ENCODE results near the gene PRDM11. TPM values are rescaled to one million over a fixed set of nuclear protein-coding genes. Genes with fewer than 3 reads are reported as not detected.

The PRDM11 gene
- total RNA-seq, 1 donor from 2014 or later, result 36.5 TPM

DNA sequence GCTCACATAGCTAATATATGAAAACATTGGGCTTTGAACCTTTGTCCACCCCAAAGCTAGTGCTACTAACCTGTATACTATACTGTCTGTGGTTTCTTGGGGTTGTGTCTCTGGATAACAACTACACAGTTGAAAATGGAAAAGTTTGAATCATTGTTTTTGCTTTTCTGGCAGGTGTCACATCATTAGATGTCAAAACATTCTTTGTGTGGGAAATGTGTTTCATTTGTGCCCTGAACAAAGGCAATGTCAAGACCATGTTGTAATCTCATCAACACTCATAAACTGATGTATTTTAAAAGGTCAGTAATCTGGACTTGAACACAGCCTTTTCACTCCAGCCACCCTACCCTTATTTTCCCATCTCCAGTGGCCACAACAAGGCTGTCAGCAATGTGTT, 123.2 kb downstream of the PRDM11 start:
- intact Hi-C loops (cut with DNase I), result no loop called here
- TF ChIP-seq, protein P1, sequence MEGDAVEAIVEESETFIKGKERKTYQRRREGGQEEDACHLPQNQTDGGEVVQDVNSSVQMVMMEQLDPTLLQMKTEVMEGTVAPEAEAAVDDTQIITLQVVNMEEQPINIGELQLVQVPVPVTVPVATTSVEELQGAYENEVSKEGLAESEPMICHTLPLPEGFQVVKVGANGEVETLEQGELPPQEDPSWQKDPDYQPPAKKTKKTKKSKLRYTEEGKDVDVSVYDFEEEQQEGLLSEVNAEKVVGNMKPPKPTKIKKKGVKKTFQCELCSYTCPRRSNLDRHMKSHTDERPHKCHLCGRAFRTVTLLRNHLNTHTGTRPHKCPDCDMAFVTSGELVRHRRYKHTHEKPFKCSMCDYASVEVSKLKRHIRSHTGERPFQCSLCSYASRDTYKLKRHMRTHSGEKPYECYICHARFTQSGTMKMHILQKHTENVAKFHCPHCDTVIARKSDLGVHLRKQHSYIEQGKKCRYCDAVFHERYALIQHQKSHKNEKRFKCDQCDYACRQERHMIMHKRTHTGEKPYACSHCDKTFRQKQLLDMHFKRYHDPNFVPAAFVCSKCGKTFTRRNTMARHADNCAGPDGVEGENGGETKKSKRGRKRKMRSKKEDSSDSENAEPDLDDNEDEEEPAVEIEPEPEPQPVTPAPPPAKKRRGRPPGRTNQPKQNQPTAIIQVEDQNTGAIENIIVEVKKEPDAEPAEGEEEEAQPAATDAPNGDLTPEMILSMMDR (IDR thresholded peaks at IDR 0.05), result no peak
- Histone ChIP-seq H3K4me1 (no peaks in the 10 kb centered on the region), H3K9me3 (no peaks in the 10 kb centered on the region), H3K4me3 (no peak overlapping the region), H3K36me3 (no peaks in the 10 kb centered on the region), H3K27me3 (no peaks in the 10 kb centered on the region), H3K27ac (no peak overlapping the region)
- DNase-seq (ENCODE audit: low spot score in 2 of 2), result no peak

DNA sequence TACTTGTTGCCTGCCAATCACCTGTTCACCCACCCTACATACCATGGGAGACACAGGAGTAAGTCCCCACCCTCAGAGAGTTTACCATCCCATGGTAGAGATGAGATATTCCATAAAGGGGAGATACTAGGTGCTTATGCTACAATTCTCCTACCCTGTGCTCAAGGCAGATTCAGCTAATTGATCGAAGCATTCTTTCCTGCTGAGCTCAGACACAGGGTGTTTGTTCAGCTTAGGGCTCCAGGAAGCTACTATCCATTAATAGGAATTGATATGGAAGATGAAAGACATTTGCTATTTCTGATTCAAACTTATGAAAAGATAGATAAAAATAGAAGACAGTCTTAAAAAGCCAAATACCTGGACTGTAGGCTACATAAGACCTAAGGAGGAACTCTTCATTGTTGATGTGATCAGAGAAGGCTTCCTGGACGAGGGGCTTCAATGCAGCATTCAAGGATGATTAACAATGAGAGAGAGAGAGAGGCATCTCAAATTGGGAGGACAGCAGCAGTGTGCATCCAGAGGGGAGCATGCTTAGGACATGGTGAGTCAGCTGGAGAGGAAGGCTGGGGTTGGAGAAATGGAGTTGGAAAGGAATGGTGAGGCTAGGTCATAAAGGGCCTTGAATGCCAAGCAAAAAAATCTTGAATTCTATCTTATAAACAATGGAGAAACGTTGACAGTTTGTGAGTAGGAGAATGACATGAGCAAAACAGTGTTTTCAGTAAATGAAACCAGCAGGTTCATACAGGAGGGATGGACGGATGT, 124.7 kb downstream of the PRDM11 start:
- no peak overlapping the region for H3K4me3 ChIP-seq
- TF ChIP-seq, protein P1 (IDR thresholded peaks at IDR 0.05), result no peak
- no peak overlapping the region for H3K27ac ChIP-seq
- no peaks in the 10 kb centered on the region for H3K4me1 ChIP-seq
- no peaks in the 10 kb centered on the region for H3K9me3 ChIP-seq
- no peaks in the 10 kb centered on the region for H3K27me3 ChIP-seq
- intact Hi-C loops (cut with DNase I), result no loop called here
- no peaks in the 10 kb centered on the region for H3K36me3 ChIP-seq
- no peak for DNase-seq (ENCODE audit: low spot score in 2 of 2)

DNA sequence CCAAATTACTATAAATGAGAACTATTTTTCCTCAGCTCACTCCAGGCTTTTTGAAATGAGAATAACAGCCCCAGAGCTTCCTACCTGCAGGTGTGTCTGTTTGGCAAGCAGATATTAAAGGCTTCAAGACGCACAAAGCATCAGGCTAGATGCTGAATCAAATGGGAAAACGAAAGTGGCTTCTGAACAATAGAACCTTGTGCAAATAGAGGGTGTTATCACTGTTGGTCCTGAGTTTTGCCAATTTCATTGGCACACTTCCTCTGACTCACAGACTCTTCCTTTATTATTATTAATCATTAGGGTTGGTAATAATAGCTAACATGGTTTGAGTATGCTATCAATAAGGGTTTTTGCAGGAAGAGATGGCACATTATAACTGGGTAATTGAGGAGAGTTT, 126.3 kb downstream of the PRDM11 start:
- no peaks in the 10 kb centered on the region for H3K9me3 ChIP-seq
- no peaks in the 10 kb centered on the region for H3K4me1 ChIP-seq
- no peaks in the 10 kb centered on the region for H3K36me3 ChIP-seq
- TF ChIP-seq, protein P1 (IDR thresholded peaks at IDR 0.05), result no peak
- H3K27me3 ChIP-seq, result no peaks in the 10 kb centered on the region
- H3K4me3 ChIP-seq, result no peak overlapping the region
- no peak overlapping the region for H3K27ac ChIP-seq
- DNase-seq (ENCODE audit: low spot score in 2 of 2), result no peak
- intact Hi-C loops (cut with DNase I), result no loop called here

- no peak overlapping the region for H3K27ac ChIP-seq
- intact Hi-C loops (cut with DNase I), result no loop called here
- no peaks in the 10 kb centered on the region for H3K27me3 ChIP-seq
- no peaks in the 10 kb centered on the region for H3K9me3 ChIP-seq
- no peak overlapping the region for H3K4me3 ChIP-seq
- no peaks in the 10 kb centered on the region for H3K4me1 ChIP-seq
- TF ChIP-seq, protein P1 (IDR thresholded peaks at IDR 0.05), result no peak
- H3K36me3 ChIP-seq, result no peaks in the 10 kb centered on the region
- DNase-seq (ENCODE audit: low spot score in 2 of 2), result no peak
These were observed 127.1 kb downstream of the PRDM11 start for GRCh38 chr11:45273509-45273908.

DNA sequence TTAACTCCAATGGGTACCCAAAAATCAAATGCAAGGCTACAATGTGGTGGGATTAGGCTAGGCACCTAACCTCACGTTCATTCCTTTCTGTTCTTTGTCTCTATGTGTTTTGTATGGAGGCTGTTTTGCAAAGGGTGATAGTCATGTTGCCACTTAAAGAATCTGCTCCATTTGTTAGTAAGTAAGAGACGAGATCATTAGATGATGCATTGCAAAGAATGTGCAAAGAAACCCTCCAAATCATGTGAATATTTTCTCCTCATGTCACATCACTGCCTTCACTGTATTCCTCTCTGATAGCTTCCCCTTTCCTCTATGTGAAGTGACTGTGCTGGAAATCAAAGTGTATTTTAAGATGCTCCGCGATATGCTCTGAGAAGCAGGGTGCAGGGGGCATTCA, 127.8 kb downstream of the PRDM11 start:
- no peaks in the 10 kb centered on the region for H3K27me3 ChIP-seq

More for the DNA sequence above, 127.8 kb downstream of the PRDM11 start:
- Histone ChIP-seq H3K9me3 (no peaks in the 10 kb centered on the region), H3K27ac (no peak overlapping the region), H3K36me3 (no peaks in the 10 kb centered on the region), H3K4me3 (no peak overlapping the region), H3K4me1 (no peaks in the 10 kb centered on the region)
- DNase-seq (ENCODE audit: low spot score in 2 of 2), result no peak
- intact Hi-C loops (cut with DNase I), result no loop called here
- TF ChIP-seq, protein P1 (IDR thresholded peaks at IDR 0.05), result no peak
